Stimulated activated CD8-positive, alpha-beta memory T cell treated with anti-CD3 and anti-CD28 coated beads, Interleukin-4, amount 100 ng/mL, for 4 hours (primary cell): ENCODE data around the gene IQCH.

Experiments used
- DNase-seq, 2 donors: peaks; one replicate each; pipeline ENCODE4 v3.0.0-alpha.2; 2020; ENCODE audit warnings: low read depth in 2 of 2, low spot score in 1 of 2

IQCH gene

GRCh38 chr15:67523330-67523729 is 268.7 kb downstream of the IQCH start:
- no peak for DNase-seq

DNA sequence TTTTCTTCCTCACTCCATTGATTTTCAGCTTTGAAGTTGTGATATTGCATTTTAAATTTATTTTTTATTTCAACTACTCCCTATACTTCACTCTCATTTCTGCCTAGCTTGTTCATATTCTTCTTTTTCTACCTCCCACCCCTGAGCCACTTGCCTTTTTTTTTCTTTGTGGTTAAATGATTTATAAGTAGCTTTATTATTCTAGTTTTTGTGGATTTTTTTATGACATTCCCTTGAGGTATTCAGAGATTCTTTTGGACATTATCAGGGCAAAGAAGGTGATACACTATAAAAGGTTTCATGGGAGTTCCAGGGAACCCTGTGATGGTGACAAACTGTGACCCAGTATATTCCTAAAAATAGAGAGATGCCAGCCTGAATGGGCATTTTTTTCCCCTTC is 269.6 kb downstream of the IQCH start:
- DNase-seq = no peak

GRCh38 chr15:67528513-67528912 is 273.9 kb downstream of the IQCH start:
- no peak for DNase-seq

- DNase-seq = no peak
Observed at GRCh38 chr15:67531379-67531914, 276.9 kb downstream of the IQCH start.

DNA sequence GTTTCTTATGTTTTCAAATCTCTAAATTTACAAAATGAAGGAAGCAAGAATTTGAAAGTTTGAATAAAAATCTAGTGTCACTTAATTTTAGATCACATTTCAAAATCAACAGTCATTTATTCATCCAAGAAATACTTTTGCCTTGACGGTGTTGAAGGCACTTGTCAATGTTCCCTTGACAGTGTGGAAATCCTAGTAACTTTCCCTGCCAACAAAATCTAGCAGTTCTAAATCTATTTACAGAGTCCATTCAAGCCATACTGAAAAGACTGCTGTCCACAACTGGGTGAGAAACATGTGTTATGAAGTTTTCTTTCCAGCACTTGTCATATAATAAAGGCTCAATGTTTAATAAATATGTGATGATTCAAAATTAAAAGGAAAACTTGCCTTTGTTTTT is 279.3 kb downstream of the IQCH start:
- no peak for DNase-seq

GRCh38 chr15:67534360-67534759 is 279.8 kb downstream of the IQCH start:
- no peak for DNase-seq

DNA sequence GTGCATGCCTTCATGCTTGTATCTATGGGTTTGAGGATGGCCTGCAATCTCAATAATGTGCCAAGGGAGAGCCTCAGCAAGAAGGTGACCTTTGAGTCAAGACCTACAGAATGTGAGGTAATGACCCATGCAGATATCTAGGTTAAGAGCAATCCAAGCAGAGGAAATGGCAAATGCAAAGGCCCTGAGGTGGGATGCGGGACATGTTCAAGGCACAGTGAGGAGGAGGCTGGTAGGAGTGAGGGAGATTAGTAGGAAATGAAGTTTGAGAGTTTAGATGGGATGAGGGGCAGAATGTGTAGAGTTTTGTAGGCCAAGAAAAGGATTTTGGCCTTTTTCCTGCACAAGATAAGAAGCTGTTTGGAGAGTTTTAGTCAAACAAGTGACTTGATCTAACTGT is 283.2 kb downstream of the IQCH start:
- no peak for DNase-seq

DNA sequence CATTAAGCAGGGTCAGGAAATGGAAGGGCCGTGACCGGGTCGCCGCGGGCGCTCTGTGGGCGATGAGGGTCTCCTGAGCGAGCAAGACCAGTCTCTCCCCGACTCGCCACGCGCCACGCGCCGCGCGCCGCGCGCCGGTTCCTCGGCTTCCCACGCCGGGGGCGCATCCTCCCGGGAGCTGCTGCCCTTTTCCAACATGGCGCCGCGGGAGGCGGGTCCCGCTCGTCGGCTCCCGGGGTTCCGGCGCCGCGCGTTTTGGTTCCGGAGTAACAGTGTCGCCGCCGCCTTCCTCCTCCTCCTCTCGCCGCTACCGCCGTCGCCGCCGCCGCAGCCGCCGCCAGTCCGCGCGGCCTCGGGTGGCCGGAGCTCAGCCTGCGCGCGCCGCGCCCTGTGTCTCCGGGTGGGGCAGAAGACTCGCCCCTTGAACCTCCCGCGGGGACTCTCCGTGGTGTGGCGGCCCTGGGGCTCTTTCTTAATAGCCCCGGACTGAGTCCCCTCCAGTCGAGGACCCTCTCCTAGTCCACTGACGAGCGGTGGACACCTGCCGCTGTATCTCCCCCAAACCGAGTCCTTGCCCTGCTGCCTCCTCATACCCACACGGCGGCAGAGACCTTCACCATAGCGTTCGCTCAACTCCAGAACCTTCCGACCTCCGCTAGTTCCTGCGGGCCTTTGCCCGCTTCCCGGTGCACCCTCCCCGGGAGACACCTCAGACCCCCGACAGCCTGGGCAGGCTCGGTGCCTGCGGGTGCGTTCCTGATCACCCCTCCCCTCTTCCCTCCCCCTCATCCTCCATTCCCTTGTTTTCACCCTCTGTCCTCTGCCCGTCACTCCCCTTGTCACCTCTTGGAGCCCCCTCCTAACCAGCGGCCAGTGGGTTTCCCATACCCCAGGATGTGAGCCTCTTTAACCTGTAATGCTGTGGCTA is 288.1 kb downstream of the IQCH start, which contains the start of gene MAP2K5:
TSS of gene MAP2K5 (plus strand) at position 284 of the 928 bp plus-strand sequence. CDS start at position 917, 633 bp downstream.
- peak; percentile 61 to 68 for DNase-seq

GRCh38 chr15:67543348-67543718 is 288.7 kb downstream of the IQCH start:
- DNase-seq = no peak

DNA sequence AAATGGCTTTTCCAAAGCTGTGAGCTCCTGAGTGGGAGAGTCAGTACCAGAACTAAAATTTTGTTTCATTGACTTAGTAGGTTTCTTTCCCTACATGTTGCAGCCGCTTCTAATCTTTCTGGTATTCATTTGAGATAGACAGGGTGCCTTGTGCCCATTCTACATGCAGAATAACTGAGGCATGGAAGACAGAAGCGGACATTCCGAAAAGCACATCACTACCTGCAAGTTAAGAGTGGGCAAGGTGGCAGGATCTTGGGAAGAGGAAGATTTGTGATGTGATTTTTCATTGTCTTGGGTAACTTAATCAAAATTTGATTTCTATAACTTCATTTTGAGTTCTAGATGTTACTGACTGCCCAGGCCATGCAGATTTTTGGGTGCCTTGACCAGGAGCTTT is 289.9 kb downstream of the IQCH start:
- no peak for DNase-seq

DNA sequence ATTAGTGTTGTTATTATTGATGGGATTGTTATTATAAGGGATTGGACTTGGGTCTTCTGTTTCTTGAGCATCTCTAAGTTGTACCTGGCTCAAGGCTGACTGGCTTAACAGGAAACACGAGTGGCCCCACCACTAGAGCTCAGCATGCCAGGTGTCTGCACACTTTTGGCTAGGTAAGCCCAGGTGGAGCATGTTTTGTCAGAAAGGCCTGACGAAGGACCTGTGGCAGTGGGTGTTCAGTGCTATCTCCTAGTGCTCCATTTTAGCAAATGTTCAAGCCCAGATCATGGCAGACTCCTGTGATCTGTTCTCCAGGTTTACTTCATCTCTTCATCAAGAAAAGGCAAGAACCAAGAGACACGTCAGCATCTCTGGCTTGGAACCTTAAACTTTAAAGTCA is 291.3 kb downstream of the IQCH start:
- no peak for DNase-seq

- no peak for DNase-seq
Observed at GRCh38 chr15:67547064-67547463, 292.5 kb downstream of the IQCH start.

DNA sequence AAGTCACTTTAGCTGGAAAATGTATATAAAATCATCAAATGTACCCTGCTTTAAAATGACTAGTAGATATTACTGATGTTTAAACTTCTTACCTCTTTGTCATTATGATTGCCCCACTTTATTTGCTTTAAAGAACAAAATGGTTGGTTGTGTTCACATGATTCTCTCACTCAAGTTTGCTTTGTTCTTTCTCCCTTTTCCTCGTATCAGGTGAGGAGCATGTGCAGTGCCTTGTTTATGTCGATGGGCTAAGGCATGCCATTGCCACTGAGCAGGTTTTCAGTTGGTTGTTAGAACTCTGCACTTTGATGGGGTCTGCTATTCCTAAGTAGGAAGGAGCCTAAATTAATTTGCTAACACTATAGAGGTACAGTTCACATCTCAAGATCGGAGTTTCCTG is 293.2 kb downstream of the IQCH start:
- no peak for DNase-seq

DNA sequence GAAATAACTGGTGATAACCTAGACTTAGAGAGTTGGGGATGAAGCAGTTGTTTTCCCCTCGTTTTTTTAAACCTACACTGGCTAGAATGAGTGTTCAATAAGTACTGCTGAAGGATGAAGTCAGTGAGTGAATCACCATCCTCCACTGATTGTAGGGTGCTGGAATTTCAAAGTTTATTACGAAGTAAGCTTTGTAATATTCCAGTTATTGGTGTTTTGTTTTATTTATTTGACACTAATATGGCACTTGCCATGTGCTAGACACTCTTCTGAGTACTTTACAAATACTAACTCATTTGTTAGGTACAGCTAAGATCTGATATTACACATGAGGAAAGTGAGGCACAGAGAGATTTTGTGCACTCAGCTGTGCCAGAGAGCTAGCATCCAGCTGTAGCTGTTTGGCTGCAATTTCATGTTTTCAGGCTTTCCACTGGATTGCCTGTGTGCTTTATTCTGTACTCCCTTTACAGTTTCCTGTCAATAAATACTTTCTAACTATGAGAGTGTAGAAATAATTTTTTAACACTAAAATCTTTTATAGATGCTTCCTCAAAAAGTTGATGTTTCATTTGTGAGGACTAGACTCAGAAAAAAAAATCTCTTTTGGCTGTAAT is 293.8 kb downstream of the IQCH start:
- DNase-seq = no peak

DNA sequence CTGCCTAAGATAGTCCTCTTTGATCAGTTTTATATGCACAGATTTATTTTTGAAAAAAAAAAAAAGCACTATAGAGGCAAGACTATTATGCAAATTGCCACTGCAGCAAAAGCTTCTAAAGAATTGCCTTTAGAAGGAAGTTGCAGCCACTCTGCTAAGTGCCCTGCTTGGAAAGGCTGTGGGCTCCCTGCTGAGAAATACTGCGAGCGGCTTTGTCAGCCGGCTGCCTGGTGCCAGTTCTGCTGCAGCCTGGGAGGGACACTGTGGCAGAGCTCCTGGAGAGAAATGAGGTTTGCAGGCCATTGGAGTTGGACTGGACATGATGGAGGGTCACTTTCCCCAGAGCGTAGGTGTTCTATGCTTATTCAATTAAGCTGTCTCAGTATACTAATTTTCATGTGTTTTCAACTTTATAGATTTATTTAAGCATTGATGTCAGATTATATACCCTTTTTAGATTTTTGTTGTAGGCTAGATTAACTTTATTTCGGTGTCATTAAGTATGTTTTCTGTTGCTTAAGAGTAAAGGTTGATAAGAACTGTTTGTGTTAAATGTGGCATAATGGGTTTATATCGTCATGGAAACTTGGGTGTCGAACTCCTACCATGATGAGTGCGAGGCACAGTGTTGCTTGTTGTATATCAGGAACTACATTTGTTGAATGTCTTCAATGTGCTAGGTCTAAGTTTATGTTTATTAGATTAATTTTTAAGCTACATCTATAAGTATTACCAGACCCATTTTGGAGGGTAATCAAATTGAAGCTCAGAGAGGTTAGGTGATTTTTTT is 294.5 kb downstream of the IQCH start:
- DNase-seq = no peak

GRCh38 chr15:67549736-67550135 is 295.1 kb downstream of the IQCH start:
- no peak for DNase-seq

- DNase-seq = no peak
Observed at GRCh38 chr15:67550522-67550921, 295.9 kb downstream of the IQCH start.

GRCh38 chr15:67551207-67551743 is 296.7 kb downstream of the IQCH start:
- DNase-seq = no peak
